Tibial artery (tissue), 4 donors: ENCODE results near the gene TLE1.

Source experiments
- DNase-seq, 2 donors: peaks; one replicate each; pipeline ENCODE4 v3.0.0-alpha.2; 2019
- H3K27ac ChIP-seq, 2 donors: fragments of 200-600 bp; sonication (generic) in 1 of 2; 1 replicate in 1 of 2; 2 replicates in 1 of 2; pipeline ENCODE4 v1.5.1; 2018 to 2019; ENCODE audit warnings: mild to moderate bottlenecking in 1 of 2
- H3K27me3 ChIP-seq, 2 donors: fragments of 200-600 bp; sonication (generic) in 1 of 2; one replicate each; pipeline versions ENCODE4 v1.5.1 to v1.6.0; 2016 to 2019
- H3K36me3 ChIP-seq, 3 donors: fragments of 200-600 bp; sonication (generic) in 2 of 3; one replicate each; pipeline ENCODE4 v1.5.1; 2016 to 2019; ENCODE audit warnings: mild to moderate bottlenecking in 2 of 3
- H3K4me1 ChIP-seq, 4 donors: fragments of 200-600 bp; sonication (generic) in 2 of 4; 1 replicate in 3 of 4; 2 replicates in 1 of 4; pipeline ENCODE4 v1.5.1; 2016 to 2019
- H3K4me3 ChIP-seq, 2 donors: fragments of 200-600 bp; sonication (generic) in 1 of 2; 1 replicate in 1 of 2; 2 replicates in 1 of 2; pipeline ENCODE4 v1.5.1; 2018 to 2019; ENCODE audit warnings: mild to moderate bottlenecking in 2 of 2
- H3K9me3 ChIP-seq, 3 donors: fragments of 200-600 bp; sonication (generic) in 1 of 3; one replicate each; pipeline ENCODE4 v1.5.1; 2016 to 2019
- intact Hi-C: fragments of 100-400 bp; cut with DNase I; formaldehyde crosslinking; loops from one replicate; pipeline ENCODE4 v1.15.0; 2023; ENCODE audit warnings: low total_unique reads
- TF ChIP-seq, protein P1 (sequence below), 2 experiments: fragments of 200-600 bp in 1 of 2; fragments of 450-650 bp in 1 of 2; IDR thresholded peaks; one replicate each; pipeline ENCODE4 v1.5.1; 2017 to 2019; ENCODE audit warnings: antibody characterized with exemption in 2 of 2, mild to moderate bottlenecking in 1 of 2, moderate library complexity in 1 of 2

TLE1 gene

DNA sequence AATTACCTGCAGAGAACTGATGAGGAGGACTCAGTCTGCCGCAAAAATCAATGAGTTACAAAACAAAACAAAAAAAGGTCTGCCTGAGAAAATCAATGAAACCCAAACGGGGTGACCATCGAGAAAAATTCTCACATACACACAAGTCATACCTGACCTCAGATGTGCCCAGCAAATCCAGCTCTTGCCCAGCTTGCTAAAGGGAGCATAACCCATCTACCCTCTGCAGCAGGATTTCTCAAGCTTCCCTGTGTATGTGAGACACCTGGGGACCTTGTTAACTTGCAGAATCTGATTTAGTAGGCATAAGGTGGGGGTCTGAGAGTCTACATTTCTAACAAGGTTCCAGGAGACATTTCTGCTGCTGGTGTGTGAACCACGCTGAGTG, 126.3 kb downstream of the TLE1 start:
- peaks cover 0 to 11% (median 4%) of the 10 kb centered on the region in 4 donors for H3K4me1 ChIP-seq
- no peak for DNase-seq
- intact Hi-C loops: no loop called here
- H3K27me3 ChIP-seq: no peaks in the 10 kb centered on the region
- no peak overlapping the region for H3K27ac ChIP-seq
- TF ChIP-seq, protein P1, sequence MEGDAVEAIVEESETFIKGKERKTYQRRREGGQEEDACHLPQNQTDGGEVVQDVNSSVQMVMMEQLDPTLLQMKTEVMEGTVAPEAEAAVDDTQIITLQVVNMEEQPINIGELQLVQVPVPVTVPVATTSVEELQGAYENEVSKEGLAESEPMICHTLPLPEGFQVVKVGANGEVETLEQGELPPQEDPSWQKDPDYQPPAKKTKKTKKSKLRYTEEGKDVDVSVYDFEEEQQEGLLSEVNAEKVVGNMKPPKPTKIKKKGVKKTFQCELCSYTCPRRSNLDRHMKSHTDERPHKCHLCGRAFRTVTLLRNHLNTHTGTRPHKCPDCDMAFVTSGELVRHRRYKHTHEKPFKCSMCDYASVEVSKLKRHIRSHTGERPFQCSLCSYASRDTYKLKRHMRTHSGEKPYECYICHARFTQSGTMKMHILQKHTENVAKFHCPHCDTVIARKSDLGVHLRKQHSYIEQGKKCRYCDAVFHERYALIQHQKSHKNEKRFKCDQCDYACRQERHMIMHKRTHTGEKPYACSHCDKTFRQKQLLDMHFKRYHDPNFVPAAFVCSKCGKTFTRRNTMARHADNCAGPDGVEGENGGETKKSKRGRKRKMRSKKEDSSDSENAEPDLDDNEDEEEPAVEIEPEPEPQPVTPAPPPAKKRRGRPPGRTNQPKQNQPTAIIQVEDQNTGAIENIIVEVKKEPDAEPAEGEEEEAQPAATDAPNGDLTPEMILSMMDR (IDR thresholded peaks at IDR 0.05): no peak
- H3K9me3 ChIP-seq: no peaks in the 10 kb centered on the region
- H3K36me3 ChIP-seq: no peaks in the 10 kb centered on the region
- H3K4me3 ChIP-seq: no peak overlapping the region

DNA sequence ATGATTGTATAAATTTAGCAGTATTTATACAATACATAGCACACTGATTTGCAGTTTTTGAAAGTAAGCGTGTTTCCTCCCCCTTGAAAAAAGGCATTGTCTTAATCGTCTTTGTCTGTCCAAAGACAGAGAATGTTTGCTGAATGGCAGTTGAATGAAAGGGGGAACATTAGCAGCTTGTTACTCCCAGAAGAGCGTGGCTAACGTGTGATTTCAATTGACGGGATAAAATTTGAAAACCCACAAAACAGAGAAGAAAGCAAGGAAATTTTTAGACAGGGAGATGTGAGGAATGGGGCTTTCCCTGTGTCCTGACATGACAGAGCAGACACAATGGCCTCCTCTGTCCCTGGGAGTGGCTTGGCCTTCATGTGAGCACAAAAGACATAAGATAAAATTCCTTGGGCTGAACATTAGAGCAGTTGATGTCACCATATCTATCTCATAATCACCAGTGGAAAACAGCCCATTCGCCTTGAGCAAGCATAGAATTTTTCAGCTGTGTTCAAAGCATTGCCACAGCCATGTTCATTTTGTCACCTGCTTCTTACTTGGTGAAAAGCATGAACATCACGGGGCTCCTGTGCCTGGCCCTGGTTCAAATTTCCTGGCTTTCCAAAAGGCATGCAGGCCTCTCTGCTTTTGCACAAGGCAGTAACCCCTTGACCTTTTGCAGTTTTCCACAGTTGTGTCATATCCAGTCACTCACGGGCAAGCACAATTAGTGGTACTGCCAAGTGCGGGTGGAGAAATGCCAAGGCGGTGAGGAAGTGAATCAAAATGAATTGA, 126.9 kb downstream of the TLE1 start:
- Histone ChIP-seq H3K4me1 (peaks cover 0 to 15% (median 7%) of the 10 kb centered on the region in 4 donors), H3K4me3 (no peak overlapping the region), H3K9me3 (no peaks in the 10 kb centered on the region), H3K36me3 (no peaks in the 10 kb centered on the region), H3K27me3 (no peaks in the 10 kb centered on the region), H3K27ac (no peak overlapping the region)
- DNase-seq: peak in 1 of 2 donors; percentile 41
- TF ChIP-seq, protein P1 (IDR thresholded peaks at IDR 0.05): no peak
- intact Hi-C loops: no loop called here

DNA sequence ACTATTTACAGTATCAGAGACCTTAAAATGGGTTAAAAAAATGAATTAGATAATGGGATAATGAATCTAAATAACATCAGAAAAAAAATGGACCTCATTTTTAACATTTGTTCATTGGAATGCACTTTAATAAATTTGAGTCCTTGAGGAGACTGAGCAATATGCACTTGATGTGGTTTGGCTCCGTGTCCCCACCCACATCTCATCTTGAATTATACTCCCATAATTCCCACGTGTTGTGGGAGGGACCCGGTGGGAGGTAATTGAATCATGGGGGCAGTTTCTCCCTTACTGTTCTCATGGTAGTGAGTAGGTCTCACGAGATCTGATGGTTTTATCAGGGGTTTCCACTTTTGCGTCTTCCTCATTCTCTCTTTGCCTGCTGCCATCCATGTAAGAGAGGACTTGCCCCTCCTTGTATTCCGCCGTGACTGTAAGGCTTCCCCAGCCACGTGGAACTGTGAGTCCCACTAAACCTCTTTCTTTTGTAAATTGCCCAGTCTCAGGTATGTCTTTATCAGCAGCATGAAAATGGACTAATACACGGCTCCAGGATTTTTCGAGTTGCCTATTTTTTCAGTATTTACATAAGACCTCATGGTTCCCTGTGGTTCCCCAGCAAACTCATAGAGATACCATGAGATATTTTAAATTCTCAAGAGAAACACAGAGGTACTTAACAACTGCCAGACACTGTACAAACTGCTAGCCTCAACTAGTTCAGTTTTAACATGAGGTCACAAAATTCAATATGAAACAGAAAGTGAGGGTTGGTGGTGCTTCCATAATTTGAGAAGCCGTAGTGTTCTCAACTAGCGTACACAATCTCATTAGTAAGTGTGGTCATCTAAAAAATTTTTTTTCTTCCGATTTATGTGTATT, 128.3 kb downstream of the TLE1 start:
- Histone ChIP-seq H3K27me3 (no peaks in the 10 kb centered on the region), H3K4me1 (peaks cover 0 to 17% (median 8%) of the 10 kb centered on the region in 4 donors), H3K9me3 (no peaks in the 10 kb centered on the region), H3K36me3 (no peaks in the 10 kb centered on the region), H3K27ac (no peak overlapping the region), H3K4me3 (no peak overlapping the region)
- intact Hi-C loops: no loop called here
- TF ChIP-seq, protein P1 (IDR thresholded peaks at IDR 0.05): no peak
- DNase-seq: no peak

DNA sequence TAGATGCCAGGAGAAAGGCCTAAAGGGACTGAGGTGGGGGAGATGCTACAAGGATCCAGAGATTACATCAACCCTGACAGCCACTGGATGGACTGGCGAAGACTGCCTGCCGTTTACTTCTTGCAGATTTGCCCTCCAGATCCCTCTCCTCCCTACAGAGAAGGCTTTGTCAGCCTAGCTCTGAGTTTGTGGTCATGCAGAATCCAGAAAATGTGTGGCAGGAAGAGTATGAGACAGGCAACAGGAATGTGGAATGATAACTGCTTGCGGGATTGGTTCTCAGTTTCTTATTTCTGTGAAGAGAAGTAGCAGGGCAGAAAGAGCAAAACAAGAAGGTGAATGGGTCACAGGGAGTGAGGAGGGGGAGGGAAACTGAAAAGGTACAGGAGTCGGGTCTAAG, 129.6 kb downstream of the TLE1 start:
- no peak for DNase-seq
- no peak overlapping the region for H3K27ac ChIP-seq
- no peaks in the 10 kb centered on the region for H3K9me3 ChIP-seq
- no peak overlapping the region for H3K4me3 ChIP-seq
- TF ChIP-seq, protein P1 (IDR thresholded peaks at IDR 0.05): no peak
- intact Hi-C loops: no loop called here
- no peaks in the 10 kb centered on the region for H3K36me3 ChIP-seq
- peaks cover 0 to 17% (median 8%) of the 10 kb centered on the region in 4 donors for H3K4me1 ChIP-seq
- no peaks in the 10 kb centered on the region for H3K27me3 ChIP-seq

DNA sequence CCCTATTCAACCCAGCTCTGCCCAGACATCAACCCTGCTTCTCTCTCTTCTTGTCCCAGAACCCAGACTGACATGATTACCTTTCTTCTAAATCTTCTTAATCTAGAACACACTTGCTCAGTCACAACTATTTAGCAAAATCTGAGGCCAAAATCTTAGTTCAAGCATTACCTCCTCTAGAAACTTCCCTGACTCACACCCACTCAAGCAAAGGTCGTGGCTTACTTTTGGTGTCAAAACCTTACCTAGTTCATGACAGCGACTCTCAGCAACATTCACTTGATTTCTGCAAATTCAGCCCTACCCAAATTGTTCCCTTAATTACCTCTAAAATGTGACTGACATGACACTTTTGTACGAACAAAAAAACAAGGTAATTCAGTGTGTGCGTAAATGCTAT, 130.2 kb downstream of the TLE1 start:
- no peaks in the 10 kb centered on the region for H3K27me3 ChIP-seq
- intact Hi-C loops: no loop called here
- H3K4me1 ChIP-seq: peaks cover 0 to 17% (median 8%) of the 10 kb centered on the region in 4 donors
- no peak for DNase-seq
- H3K9me3 ChIP-seq: no peaks in the 10 kb centered on the region
- TF ChIP-seq, protein P1 (IDR thresholded peaks at IDR 0.05): no peak
- H3K27ac ChIP-seq: no peak overlapping the region
- no peak overlapping the region for H3K4me3 ChIP-seq
- H3K36me3 ChIP-seq: no peaks in the 10 kb centered on the region
